GM18868 (cell line): ENCODE data around the gene SNCA.

Source experiments
- ATAC-seq: cut with Tn5 transposase; IDR thresholded peaks from one replicate; pipeline ENCODE4 v1.9.1; 2021; ENCODE audit warnings: mild to moderate bottlenecking, moderate library complexity; ENCODE audit not compliant: unreplicated experiment

The SNCA gene

DNA sequence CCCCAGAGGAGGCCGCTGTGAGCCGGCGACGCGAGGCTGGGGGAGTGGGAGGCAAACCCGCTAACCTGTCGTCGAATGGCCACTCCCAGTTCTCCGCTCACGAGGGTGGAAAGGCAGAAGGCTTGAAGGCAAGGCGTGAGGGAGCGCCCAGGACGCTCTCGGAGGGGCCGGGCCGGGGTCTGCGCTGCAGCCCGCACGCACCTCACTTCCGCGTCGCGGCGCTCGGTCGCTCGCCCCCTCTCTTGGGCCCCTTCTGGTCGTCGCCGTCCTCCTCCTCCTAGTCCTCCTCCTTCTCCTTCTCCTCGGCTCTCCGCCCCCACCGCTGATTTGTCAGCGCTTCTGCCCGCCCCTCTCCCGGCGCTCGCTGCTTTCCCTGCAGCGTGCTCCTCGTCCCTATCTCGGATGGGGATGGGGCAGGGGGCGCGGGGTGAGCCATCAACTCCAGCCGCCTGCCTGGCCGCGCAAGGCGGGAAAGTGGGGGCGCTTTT lies at the start of gene SNCA:
SNCA (minus strand) TSS at position 265 of the 488 bp plus-strand sequence. CDS start 1,494 bp downstream, outside the sequence.
- ATAC-seq = peak; percentile 52

- no peak for ATAC-seq
Observed at GRCh38 chr4:89879215-89879614, 42.3 kb upstream of the SNCA start.

- no peak for ATAC-seq
Observed at GRCh38 chr4:89878611-89879010, 41.6 kb upstream of the SNCA start.

GRCh38 chr4:89876548-89876947 lies 39.6 kb upstream of the SNCA start:
- ATAC-seq = no peak

DNA sequence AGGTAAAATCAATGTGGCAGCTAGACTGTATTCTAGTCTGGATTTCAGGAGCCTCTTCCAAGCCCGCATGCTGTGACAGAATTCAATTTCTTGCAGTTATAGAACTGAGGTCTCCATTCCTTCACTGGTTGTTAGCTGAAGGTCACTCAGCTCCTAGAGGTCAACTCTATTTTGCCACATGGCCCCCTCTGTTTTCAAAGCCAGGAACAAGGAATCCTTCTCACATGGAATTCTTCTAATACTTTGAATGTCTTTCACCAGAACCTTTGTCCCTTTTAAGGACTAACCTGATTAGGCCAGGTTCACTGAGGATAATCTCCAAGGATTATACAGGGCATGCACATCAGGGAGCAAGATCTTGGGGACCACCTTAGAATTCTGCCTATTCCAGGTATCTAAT lies 34.2 kb upstream of the SNCA start:
- ATAC-seq = no peak

DNA sequence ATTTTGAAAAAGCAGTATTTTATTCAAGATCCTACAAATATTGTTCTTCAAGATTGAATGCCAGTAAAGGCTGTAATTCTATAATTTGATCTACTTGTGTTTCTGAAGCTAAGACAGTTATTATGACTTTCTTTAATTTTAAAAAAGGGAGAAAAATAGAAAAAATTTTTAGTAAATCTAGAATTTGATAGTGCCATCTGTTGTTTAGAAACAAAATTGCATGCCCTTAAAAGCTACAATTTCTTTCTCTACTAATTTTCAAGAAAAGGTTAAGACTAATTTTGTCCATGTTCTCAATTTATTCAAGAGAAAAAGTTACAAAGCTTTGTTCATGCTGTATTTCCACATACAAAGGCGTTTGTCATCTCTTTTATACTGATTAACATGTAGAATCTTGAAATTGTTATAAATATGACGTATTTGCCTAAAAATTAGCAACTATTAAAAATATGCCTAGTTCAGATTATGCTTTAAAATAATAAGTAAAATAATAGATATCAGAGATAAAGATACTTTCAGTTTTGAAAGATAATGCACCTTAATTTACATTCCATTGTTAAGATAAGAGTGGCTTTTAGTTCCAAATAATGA lies 32.1 kb upstream of the SNCA start:
- no peak for ATAC-seq

- no peak for ATAC-seq
Observed at GRCh38 chr4:89868276-89868675, 31.3 kb upstream of the SNCA start.

GRCh38 chr4:89863533-89863932 lies 26.6 kb upstream of the SNCA start:
- no peak for ATAC-seq

DNA sequence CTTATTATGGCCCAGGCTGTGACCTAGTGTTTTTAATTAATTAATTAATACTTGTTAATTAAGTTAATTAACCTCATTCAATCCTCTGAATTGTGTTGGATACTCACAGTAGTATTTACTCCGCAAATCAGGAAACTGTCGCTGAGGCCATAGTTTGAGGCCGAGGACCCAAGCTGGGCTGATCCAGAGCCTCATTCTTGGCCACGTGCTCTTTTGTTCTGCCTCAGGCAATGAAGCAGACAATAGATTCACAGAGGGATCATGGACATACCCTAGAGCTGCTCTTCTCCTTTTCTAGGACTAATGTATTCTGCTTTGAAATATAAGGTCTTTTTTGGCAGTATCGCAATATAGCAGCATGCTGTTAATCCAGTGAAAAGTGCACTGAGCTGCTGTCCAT lies 24.0 kb upstream of the SNCA start:
- no peak for ATAC-seq

DNA sequence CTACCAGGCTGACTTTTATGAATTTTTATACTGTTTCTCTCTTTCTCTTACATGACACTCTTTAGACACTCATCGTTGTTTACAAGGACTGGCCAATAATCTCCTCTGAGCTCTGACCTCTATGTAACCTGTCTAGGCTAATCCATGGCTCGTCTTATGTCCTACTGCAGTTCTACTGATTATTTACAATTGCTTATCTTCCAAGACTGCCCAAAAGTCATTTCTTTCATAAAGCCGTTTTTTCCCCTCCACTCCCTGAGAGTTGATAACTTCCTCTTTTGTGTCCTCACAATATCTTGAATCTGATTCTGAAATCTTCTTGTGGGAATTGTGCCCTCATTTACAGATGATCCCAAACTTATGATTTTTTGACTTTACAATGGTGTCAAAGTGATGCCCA lies 18.3 kb upstream of the SNCA start:
- no peak for ATAC-seq

- ATAC-seq = no peak
Observed at GRCh38 chr4:89847571-89848325, 10.8 kb upstream of the SNCA start.

DNA sequence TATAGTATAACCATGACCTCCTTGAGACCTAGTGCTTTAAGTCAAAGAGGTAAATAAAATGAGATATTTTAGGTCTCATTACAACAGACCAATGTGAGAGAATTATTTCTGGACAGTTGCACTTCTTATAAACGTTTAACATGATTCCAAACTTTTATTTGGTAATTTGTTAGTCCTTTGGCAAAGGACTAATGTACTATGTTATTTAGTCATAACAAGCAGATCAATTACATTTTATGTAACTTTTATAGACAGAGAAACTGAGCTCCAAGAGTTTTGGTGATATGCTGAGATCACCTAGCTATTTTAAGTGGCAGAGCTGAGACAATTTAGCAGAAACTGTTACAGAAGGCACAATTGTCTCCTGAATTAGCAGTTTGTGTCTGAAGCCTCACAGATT lies 2.6 kb upstream of the SNCA start:
- ATAC-seq = no peak

- ATAC-seq = no peak
Observed at GRCh38 chr4:89837993-89838390, 1.0 kb upstream of the SNCA start.

GRCh38 chr4:89837385-89837992 lies 528 bp upstream of the SNCA start:
- peak; percentile 69 for ATAC-seq

DNA sequence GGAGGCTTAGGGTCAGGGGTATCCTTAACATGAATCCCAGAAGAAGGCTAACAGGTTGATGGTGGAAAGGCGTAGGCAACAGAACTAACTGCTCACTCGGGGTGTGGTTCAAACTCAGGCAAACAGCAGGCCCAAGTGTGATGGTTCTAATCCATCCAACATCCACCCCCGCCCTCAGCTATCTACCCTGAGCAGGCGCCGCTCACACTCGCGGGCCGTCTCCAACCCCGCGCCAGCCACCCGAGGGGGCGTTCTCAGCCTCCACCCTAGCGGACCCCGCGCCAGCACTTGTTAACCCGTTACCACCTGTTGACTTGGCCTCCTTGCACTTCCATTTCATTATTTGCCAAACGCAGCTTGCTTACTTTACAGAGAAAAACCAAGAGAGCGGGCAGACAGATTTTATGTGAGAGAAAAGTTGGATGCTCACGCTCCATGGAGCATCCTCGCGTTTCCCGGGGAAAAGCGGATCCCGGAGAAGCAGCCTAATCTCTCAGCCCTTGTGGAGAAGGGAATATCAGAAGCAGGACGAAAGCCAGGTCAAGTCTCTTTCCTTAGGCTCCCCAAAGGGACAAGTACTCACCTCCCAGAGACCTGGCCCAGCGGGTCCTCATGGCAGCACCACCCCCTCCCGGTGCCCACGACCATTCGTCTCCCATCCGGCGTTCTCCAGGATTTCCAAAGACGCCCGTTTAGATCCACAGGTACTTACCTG lies 773 bp downstream of the SNCA start:
- no peak for ATAC-seq

DNA sequence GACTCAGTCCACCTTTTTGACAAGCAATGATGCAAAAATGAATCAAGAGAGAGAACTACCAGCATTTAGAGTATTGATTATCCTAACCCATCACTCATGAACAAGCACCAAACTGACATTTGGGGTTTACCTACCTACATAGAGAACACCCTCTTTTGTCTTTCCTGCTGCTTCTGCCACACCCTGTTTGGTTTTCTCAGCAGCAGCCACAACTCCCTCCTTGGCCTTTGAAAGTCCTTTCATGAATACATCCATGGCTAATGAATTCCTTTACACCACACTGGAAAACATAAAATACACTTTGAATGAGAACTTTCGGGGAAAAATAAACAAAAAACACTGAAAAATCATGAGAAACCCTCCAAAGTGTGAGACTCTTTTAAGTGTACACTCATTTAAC lies 1.5 kb downstream of the SNCA start:
- no peak for ATAC-seq

DNA sequence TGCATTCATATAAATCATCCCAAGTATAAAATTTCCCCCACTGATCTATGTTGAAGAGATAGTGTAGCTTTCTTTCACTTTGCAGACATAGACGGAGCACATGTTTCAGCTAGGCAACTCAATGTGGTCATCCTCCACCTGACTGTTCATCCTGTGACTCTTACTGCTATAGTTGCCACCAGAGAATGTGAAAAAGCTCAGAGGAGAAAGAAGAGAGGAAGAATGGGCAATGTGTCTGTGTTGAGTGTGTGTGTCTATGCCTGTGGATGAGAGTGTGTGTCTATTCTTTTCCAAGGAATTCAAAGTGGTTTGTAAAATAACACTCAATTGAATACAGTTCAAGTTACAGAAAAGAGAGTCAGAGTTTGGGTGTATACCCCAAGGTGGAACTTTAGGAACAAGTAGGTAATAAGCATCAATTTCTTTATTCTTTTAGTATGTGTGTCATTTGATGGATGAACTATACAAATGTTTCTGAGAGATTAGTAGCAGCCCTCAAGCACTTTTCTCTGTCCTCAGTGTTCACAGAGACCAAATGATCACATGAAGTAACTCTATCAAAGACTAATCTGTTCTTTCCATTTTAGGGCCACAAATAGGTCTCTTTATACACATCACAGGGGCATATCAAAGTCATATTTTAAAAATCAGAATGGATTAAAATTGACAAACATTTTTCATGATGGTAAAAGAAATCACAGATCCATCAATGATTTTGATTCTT lies 2.3 kb downstream of the SNCA start:
- ATAC-seq = no peak

- peak; percentile 89 for ATAC-seq
Observed at GRCh38 chr4:89829470-89830138, 7.4 kb downstream of the SNCA start.

GRCh38 chr4:89823416-89823815 lies 13.5 kb downstream of the SNCA start:
- ATAC-seq = no peak

GRCh38 chr4:89821612-89822011 lies 15.3 kb downstream of the SNCA start:
- ATAC-seq = no peak
